ENCODE data around the gene MAN2A1.

GRCh38 chr5:109805883-109806282, 116.2 kb downstream of the MAN2A1 start:
- no peak for TF ChIP-seq CTCF (IDR thresholded peaks at IDR 0.05; ENCODE audit: low read length)
- no peak for TF ChIP-seq EZH2 (optimal IDR thresholded peaks at IDR 0.05; ENCODE audit: low read depth, low read length)

Measured in MM.1S (cell line).